ENCODE measurements around the gene SHPK.

The SHPK gene

GRCh38 chr17:3660311-3660891 lies 24.4 kb upstream of the SHPK start:
- no peak for DNase-seq

GRCh38 chr17:3659541-3660111 lies 23.6 kb upstream of the SHPK start:
- DNase-seq, result no peak

GRCh38 chr17:3658784-3659449 lies 22.9 kb upstream of the SHPK start:
- DNase-seq, result no peak

GRCh38 chr17:3657874-3658783 lies 22.1 kb upstream of the SHPK start:
- DNase-seq, result no peak

DNA sequence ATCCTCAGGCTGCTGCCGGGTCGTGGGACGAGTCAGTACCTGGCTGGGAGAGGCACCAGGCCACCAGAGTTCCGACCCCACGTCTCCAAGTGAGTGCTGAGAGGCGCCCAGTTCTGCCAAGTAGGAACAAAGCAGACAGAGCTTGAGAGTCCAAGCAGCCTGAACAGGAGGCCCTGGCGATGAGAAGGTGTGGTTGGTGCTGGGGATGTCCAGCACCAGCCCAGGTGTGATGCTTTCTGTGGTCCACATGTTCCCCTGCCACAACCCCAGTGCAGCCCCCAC lies 21.5 kb upstream of the SHPK start:
- no peak for DNase-seq

GRCh38 chr17:3656755-3657587 lies 20.9 kb upstream of the SHPK start:
- no peak for DNase-seq

DNA sequence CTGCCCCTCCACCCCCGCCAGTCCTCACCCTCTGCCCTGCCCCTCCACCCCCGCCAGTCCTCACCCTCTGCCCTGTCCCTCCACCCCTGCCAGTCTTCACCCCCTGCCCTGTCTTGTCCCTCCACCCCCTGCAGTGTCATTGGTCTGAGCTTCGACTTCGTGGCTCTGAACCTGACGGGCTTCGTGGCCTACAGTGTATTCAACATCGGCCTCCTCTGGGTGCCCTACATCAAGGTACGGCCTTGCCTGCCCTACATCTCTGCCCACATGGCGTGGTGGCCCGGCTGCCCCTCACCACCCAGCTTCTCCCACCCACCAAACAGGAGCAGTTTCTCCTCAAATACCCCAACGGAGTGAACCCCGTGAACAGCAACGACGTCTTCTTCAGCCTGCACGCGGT lies 20.3 kb upstream of the SHPK start:
- no peak for DNase-seq

DNA sequence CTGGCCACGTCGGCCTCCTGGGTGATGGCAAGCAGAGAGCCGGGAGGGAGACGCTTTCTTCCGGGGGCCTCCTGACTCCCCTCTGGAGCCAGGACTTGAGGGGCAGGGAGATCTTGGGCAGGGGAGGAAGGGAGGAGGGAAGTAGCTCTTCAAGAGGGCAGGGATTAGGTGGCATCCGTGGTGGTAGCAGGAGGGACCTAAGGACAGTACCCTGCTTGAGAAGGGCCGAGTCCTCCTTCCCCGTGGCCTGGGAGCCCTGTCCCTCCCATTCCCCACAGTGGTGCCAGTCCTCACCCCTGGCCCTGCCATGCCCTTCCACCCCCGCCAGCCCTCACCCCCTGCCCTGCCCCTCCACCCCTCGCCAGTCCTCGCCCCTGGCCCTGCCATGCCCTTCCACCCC lies 19.7 kb upstream of the SHPK start:
- DNase-seq, result no peak

DNA sequence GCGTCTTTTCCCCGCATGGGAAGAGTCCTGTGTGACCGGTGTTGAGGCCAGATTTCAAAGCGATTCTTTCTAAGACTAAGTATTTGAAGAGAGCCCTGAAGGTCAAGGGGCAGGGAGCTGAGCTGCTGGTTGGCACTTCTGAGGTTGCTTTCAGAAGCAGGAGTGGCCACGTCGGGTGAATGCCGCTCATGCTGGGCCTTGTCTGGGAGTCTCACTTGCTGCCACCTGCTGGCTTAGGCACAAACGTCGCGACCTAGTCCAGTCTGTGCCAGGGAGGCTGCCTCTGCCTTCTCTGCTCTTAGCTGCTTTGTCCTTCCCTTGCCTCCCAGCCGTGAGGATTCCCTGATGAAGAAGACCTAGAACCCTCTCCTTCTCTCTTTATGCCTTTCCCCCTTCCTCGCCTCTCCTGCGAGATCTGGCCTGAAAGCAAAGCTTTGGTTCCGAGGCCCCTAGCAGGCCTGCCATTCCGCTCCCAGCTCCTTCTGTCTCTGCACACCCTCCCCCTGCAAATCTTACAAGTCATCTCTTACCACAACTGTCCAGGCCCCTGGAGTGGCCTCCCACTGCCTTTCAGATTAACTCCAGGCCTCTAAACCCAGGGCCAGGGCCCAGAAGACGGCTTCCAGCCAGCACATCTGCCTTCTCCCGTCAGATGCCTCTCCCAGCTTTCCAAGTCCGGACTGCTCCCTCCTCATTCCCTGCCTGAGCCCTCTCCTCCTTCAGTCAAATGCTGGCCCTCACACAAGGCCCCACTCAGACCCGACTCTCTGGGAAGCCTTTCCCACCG lies 11.9 kb upstream of the SHPK start:
- peak in 1 of 2 experiments; percentile 70 for DNase-seq

- DNase-seq, result no peak
These were observed 11.2 kb upstream of the SHPK start for GRCh38 chr17:3647251-3647650.

DNA sequence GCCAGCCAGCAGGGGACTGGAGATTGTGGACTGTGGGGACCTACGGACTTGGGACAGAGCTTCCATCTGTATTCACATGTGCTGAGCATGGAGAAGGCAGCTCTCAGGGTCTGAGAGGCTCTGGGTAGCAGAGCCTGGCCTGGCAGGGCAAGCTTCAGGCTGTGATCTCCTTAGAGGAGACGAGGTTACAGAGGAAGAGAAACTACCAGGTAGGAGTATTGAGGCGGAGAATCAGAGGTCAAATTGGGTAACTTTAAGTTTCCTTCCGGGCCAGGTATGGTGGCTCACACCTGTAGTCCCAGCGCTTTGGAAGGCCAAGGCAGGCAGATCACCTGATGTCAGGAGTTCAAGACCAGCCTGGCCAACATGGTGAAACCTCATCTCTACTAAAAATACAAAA lies 9.3 kb upstream of the SHPK start:
- no peak for DNase-seq

- DNase-seq, result no peak
These were observed 7.9 kb upstream of the SHPK start for GRCh38 chr17:3643889-3644349.

DNA sequence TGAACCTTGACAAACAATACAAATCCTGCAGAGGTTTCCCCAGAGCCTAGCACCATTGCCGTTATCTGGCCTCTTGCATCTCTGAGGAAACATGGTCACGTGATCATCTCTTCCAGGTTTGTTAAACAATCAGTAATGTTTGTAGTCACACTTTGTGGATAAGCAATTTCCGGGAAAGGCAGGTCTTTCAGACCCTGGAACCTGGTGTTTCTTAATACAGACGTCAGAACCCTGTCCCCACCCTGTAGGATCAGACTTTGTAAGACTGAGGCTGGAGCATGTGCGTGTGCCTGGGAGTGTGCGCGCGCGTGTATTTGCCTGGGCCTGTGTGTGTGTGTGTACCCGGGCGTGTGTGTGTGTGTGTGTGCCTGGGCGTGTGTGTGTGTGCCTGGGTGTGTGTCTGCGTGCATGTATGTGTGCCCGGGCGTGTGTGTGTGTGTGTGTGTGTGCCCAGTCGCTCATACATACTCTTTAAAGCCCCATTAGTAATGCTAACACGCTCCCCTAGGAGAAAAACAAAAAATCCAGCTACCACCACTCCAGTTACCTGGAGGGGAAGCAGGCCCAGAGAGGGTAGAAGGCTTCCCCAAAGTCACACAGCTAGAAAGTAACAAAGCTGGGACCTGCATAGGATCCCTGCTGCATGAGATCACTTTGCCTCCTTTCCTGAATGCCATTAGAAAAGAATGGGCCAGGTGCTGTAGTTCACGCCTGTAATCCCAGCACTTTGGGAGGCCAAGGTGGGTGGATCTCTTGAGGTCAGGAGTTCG lies 5.9 kb upstream of the SHPK start:
- DNase-seq, result no peak

- no peak for DNase-seq
These were observed 5.0 kb upstream of the SHPK start for GRCh38 chr17:3641014-3641413.

GRCh38 chr17:3639981-3640596 lies 4.0 kb upstream of the SHPK start:
- DNase-seq, result no peak

DNA sequence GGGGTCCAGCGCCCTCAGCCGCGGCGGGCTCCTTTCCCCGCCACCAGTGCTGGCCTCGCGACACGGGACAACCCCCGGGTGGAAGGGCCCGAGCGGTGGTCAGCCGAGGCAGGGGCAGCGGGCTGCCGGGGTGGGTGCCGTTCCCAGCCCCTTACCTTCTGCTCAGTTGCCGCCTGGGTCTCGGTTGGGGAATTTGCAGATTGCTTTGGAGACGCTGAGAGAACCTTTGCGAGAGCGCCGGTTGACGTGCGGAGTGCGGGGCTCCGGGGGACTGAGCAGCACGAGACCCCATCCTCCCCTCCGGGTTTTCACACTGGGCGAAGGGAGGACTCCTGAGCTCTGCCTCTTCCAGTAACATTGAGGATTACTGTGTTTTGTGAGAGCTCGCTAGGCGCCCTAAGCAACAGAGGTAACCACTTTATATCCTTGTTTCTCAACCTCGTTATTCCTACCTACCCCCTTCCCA lies 891 bp upstream of the SHPK start:
- DNase-seq, result peak in 1 of 2 experiments; percentile 29

GRCh38 chr17:3635474-3636153 lies 436 bp downstream of the SHPK start:
- DNase-seq, result peak in 1 of 2 experiments; percentile 32

DNA sequence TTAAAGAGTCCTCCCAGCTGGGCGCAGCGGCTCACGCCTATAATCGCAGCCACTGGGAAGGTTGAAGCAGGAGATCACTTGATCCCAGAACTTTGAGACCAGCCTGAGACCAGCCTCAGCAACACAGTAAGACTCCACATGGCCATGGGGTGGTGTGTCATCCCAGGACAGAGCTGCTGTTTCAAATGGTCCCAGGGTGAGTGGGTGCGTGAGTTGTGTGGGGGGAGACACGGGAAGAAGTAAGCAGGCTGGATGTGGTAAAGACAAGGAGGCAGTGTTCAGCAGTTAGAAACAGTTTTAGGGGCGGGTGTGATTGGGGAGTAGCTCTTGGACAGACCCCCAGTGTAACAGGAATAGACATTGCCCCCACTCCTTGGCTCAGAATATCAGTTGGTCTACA lies 3.8 kb downstream of the SHPK start:
- no peak for DNase-seq

DNA sequence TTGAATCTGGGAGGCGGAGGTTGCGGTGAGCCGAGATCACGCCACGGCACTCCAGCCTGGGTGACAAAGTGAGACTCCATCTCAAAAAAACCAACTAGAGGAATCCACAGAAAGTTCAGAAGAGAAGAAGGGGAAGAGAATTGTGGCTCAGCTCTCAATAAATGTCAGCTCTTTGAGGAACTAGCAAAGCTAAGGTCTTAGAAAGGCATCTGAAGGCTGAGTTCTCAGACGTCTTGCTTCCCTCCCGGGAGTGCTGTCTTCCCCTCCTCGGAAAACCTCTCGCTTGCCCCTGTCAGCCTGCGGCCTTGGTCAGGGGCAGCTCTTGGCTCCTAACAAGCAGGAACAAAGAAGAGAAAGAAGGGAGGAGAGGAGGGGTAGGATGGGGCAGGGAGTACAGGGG lies 5.3 kb downstream of the SHPK start:
- DNase-seq, result no peak

- no peak for DNase-seq
These were observed 8.3 kb downstream of the SHPK start for GRCh38 chr17:3627769-3628167.
